Astrocyte of the cerebellum (primary cell): Measurements from ENCODE around the gene PLK5.
A peak's percentile ranks its signal among the peaks of the same experiment; 100 is the strongest.

Experiments used
- DNase-seq: peaks from one replicate; pipeline ENCODE4 v3.0.0-alpha.2; 2011; ENCODE audit warnings: low read depth
- H3K4me3 ChIP-seq: 2 replicates; pipeline ENCODE4 v1.5.1; 2011; ENCODE audit warnings: mild to moderate bottlenecking, low read depth, low read length, moderate library complexity
- CTCF ChIP-seq: IDR thresholded peaks from 2 replicates; pipeline ENCODE4 v1.5.1; 2012; ENCODE audit warnings: low read length, low read depth, moderate library complexity, mild to moderate bottlenecking; ENCODE audit errors: missing control alignments
- in situ Hi-C: cut with HindIII; loops from 2 replicates; pipeline ENCODE4 v1.10.0; 2017; ENCODE audit warnings: low sequenced_read_pairs

The PLK5 gene

GRCh38 chr19:1487576-1488281 is 36.1 kb upstream of the PLK5 start:
- TF ChIP-seq CTCF: no peak
- DNase-seq: no peak
- in situ Hi-C loops: no loop called here
- no peak overlapping the region for H3K4me3 ChIP-seq

GRCh38 chr19:1488282-1488601 is 35.6 kb upstream of the PLK5 start:
- in situ Hi-C loops: no loop called here
- H3K4me3 ChIP-seq: no peak overlapping the region
- no peak for DNase-seq
- TF ChIP-seq CTCF: no peak

- H3K4me3 ChIP-seq: peak overlapping the region; percentile 49
- no peak for DNase-seq
- no peak for TF ChIP-seq CTCF
- in situ Hi-C loops: no loop called here
These were observed 34.2 kb upstream of the PLK5 start for GRCh38 chr19:1489463-1490310.

GRCh38 chr19:1490311-1491113 is 33.4 kb upstream of the PLK5 start, which contains the start of gene PCSK4:
Gene PCSK4 (minus strand): TSS chr19:1490350. CDS start chr19:1490346, 4 bp downstream.
- TF ChIP-seq CTCF: no peak
- peak; percentile 97 for DNase-seq
- peak within 1 kb of the TSS; percentile 49 for H3K4me3 ChIP-seq
- in situ Hi-C loops: no loop called here

GRCh38 chr19:1491114-1491848 is 32.6 kb upstream of the PLK5 start, which contains the start of gene REEP6:
Gene REEP6 (plus strand): TSS chr19:1491181. CDS start chr19:1491270, 89 bp downstream.
- in situ Hi-C loops: no loop called here
- H3K4me3 ChIP-seq: peak within 1 kb of the TSS; percentile 49
- no peak for TF ChIP-seq CTCF
- DNase-seq: no peak

GRCh38 chr19:1491849-1492170 is 32.1 kb upstream of the PLK5 start:
- in situ Hi-C loops: no loop called here
- no peak for DNase-seq
- H3K4me3 ChIP-seq: no peak overlapping the region
- TF ChIP-seq CTCF: no peak
